ENCODE data around the gene NQO2. TPM values are rescaled to one million over a fixed set of nuclear protein-coding genes. Genes with fewer than 3 reads are reported as not detected.
"Not testable (repeated sequence)": the region's sequence is repeated elsewhere in the genome, so short reads cannot be mapped to it uniquely, and the experiment has no call there.

NQO2 gene
- total RNA-seq, 2 donors from 2014 or later = 27.9 to 34.3 TPM

DNA sequence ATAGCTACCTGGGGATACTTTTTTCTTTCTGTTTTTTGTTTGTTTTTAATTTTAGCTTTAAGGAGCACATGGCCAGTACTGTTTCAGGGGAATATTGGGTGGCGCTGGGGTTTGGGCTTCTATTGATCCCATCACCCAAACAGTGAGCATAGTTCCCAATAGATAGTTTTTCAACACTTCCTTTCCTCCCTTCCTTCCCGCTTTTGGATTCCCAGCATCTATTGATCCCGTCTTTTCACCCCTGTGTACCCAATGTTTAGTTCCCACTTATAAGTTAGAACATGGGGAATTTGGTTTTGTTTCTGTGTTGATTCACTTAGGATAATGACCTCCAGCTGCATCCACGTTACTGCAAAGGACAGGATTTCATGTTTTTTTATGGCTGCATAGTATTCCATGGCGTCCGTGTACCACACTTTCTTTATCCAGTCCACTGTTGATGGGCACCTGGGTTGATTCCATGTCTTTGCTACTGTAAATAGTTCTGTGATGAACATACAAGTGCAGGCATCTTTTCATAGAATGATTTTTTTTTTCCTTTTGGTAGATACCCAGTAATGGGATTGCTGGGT, 20.1 kb downstream of the NQO2 start:
- no peaks in the 10 kb centered on the region for H3K36me3 ChIP-seq
- 95% methylated on average over 6 of the region's 6 CpGs for WGBS

DNA sequence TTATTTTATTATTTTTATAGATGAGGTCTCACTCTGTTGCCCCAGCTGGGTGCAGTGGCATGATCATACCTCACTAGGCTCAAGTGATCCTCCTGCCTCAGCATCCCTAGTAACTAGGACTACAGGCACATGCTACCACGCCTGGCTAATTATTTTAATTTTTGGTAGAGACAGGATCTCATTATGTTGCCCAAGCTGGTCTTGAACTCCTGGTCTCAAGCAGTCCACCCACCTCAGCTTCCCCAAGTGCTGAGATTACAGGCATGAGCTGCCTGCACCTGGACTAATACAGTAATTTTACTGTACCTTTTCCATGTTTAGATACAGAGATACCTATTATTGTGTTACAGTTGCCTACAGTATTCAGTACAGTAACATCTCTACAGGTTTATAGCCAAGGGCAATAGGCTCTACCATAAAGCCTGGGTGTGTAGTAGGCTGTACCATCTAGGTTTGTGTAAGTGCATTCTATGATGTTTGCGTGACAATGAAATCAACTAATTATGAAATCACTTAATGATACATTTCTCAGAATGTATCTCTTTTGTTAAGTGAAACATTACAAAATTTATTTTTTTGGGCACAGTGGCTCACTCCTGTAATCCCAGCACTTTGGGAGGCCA, 21.4 kb downstream of the NQO2 start:
- H3K27me3 ChIP-seq (replicated peaks; ENCODE audit: insufficient read depth); H3K4me1 ChIP-seq (replicated peaks); DNase-seq (ENCODE audit: low spot score); H3K4me3 ChIP-seq; H3K36me3 ChIP-seq; H3K9me3 ChIP-seq; intact Hi-C loops (cut with DNase I); H3K27ac ChIP-seq: not testable (repeated sequence)
- 95% methylated on average over 2 of the region's 2 CpGs for WGBS

More for the DNA sequence above, 20.1 kb downstream of the NQO2 start:
- H3K27ac ChIP-seq = no peak overlapping the region
- H3K9me3 ChIP-seq = no peaks in the 10 kb centered on the region
- no peak for DNase-seq (ENCODE audit: low spot score)
- no peak for TF ChIP-seq POLR2A (IDR thresholded peaks at IDR 0.05)
- TF ChIP-seq POLR2AphosphoS5 (IDR thresholded peaks at IDR 0.05) = no peak
- TF ChIP-seq, protein P1, sequence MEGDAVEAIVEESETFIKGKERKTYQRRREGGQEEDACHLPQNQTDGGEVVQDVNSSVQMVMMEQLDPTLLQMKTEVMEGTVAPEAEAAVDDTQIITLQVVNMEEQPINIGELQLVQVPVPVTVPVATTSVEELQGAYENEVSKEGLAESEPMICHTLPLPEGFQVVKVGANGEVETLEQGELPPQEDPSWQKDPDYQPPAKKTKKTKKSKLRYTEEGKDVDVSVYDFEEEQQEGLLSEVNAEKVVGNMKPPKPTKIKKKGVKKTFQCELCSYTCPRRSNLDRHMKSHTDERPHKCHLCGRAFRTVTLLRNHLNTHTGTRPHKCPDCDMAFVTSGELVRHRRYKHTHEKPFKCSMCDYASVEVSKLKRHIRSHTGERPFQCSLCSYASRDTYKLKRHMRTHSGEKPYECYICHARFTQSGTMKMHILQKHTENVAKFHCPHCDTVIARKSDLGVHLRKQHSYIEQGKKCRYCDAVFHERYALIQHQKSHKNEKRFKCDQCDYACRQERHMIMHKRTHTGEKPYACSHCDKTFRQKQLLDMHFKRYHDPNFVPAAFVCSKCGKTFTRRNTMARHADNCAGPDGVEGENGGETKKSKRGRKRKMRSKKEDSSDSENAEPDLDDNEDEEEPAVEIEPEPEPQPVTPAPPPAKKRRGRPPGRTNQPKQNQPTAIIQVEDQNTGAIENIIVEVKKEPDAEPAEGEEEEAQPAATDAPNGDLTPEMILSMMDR (IDR thresholded peaks at IDR 0.05) = no peak
- H3K4me3 ChIP-seq = no peak overlapping the region
- intact Hi-C loops (cut with DNase I) = loop anchor here (10.0 kb wide), 1 partner anchor 235 kb away; the partner anchor contains the start of gene PSMG4
- H3K4me1 ChIP-seq (replicated peaks) = no peaks in the 10 kb centered on the region
- H3K27me3 ChIP-seq (replicated peaks; ENCODE audit: insufficient read depth) = no peaks in the 10 kb centered on the region

DNA sequence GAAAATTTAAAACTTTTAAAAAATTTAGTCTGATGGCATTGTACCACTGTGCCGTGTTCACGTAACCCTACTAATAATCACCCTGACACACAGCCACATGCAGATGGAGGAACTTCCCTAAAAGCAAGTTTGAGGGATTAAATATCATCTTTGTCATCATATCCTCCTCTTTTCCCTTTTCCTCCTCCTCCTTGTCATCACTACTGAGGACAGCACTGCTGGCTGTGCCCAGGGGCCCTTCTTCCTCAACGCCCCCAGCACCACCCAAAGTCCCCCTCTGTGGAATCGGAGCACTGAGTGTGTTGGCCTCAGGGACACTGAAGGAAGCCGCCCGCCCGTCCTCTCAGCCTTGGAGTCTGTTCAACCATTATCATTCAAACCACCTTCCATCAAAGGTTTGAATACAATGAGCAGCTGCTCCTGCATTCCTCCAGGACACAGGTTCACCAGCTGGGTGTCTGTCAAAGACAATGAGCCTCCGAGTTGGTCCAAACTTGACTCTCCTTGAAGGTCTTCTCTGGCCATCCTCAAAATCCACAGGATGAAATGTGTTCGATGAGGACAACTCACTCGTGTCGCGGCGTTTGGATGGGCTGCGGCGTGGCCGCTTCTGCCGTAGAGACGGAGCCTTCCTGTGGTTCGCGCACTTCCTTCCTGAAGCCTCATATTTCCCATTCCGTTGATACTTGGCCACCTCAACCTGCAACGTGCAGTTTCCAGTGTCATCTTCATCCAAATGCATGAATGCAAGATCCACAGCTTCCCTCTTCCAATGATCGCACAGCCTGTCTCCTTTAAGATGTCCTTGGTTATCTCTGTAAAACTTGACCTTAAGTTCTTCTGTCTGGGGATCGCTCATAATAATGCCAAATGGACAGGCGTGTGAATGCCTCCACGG, 23.3 kb downstream of the NQO2 start:
- Histone ChIP-seq H3K27me3 (replicated peaks; ENCODE audit: insufficient read depth) (no peaks in the 10 kb centered on the region), H3K9me3 (no peaks in the 10 kb centered on the region), H3K4me1 (replicated peaks) (no peaks in the 10 kb centered on the region), H3K4me3 (peak overlapping the region; percentile 23 to 35), H3K27ac (peak overlapping the region; percentile 41 to 85), H3K36me3 (no peaks in the 10 kb centered on the region)
- no peak for DNase-seq (ENCODE audit: low spot score)
- 50% methylated on average over 26 of the region's 26 CpGs for WGBS
- TF ChIP-seq POLR2AphosphoS5 (IDR thresholded peaks at IDR 0.05) (no peak), POLR2A (IDR thresholded peaks at IDR 0.05) (no peak)
- TF ChIP-seq, protein P1 (IDR thresholded peaks at IDR 0.05) = no peak
- intact Hi-C loops (cut with DNase I) = no loop called here

DNA sequence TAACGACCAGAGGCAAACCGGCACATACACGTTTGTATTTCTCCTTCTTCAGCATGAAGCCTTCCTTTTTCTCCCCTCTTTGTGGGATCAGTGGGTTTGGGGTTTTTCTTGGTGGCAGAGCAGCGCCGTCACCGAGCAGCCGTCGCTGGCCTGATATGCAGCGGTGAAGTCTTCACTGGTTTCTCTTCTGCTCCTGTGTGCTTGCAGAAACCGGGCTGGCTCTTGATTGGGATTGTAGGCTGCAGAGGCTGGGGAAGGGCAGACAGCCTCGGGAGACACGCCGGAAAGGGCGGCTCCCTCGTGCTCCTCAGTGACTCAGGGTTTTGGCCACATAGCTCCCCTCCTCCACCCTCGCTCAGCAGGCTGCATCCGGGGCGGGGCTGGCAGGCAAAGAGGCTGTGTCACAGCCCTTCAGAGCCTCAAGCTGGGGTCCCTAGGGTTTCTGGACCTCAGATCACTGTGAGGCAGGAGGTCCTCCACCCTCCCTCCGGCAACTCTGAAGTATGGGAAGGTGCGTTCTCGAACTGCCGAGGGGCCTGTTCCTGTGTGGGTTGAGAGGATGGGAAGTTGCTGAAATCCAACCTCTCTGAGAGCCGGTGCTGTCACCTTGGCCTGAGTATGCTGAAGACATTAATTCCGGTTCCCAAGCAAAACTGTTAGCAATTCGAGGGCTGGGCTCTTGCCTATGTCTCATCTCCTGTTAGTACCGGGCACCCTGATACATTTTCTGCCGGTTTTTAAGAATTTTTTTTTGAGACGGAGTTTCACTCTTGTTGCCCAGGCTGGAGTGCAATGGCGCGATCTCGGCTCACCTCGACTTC, 24.2 kb downstream of the NQO2 start:
- H3K36me3 ChIP-seq = no peaks in the 10 kb centered on the region
- peak; percentile 85 for DNase-seq (ENCODE audit: low spot score)
- H3K9me3 ChIP-seq = no peaks in the 10 kb centered on the region
- no peaks in the 10 kb centered on the region for H3K27me3 ChIP-seq (replicated peaks; ENCODE audit: insufficient read depth)
- no peaks in the 10 kb centered on the region for H3K4me1 ChIP-seq (replicated peaks)
- peak overlapping the region; percentile 41 to 85 for H3K27ac ChIP-seq
- TF ChIP-seq POLR2A (IDR thresholded peaks at IDR 0.05) = peak; percentile 60
- TF ChIP-seq, protein P1 (IDR thresholded peaks at IDR 0.05) = no peak
- TF ChIP-seq POLR2AphosphoS5 (IDR thresholded peaks at IDR 0.05) = peak; percentile 87
- intact Hi-C loops (cut with DNase I) = no loop called here
- peak overlapping the region; percentile 23 to 35 for H3K4me3 ChIP-seq
- 34% methylated on average over 32 of the region's 32 CpGs for WGBS

Measured in prostate gland (tissue), 2 donors.